Cardiac muscle cell (in vitro differentiated cells and primary cell): Measurements from ENCODE around the gene TK2. TPM values are rescaled to one million over a fixed set of nuclear protein-coding genes. Genes with fewer than 3 reads are reported as not detected.

Experiments used
- DNase-seq, 2 donors: peaks; one replicate each; pipeline versions ENCODE4 v3.0.0 to v3.0.0-alpha.2; 2010 to 2017; ENCODE audit warnings: low read depth in 1 of 2, low spot score in 1 of 2
- H3K27ac ChIP-seq: fragments of 200-600 bp; sonication (generic); 2 replicates; pipeline ENCODE4 v1.5.1; 2016
- H3K27me3 ChIP-seq: fragments of 200-600 bp; sonication (generic); 2 replicates; pipeline ENCODE4 v1.6.0; 2016; ENCODE audit warnings: control low read depth
- H3K36me3 ChIP-seq: fragments of 200-600 bp; sonication (generic); 2 replicates; pipeline ENCODE4 v1.5.1; 2016; ENCODE audit warnings: control low read depth
- H3K4me1 ChIP-seq: fragments of 200-600 bp; sonication (generic); 2 replicates; pipeline ENCODE4 v1.8.1; 2017; ENCODE audit warnings: low read depth, mild to moderate bottlenecking, mixed run types
- H3K4me3 ChIP-seq: fragments of 200-600 bp; sonication (generic); 2 replicates; pipeline ENCODE4 v1.5.1; 2016; ENCODE audit warnings: mild to moderate bottlenecking
- H3K9me3 ChIP-seq: fragments of 200-600 bp; sonication (generic); 2 replicates; pipeline ENCODE4 v1.5.1; 2017; ENCODE audit warnings: low read depth, mild to moderate bottlenecking, control low read depth
- CTCF ChIP-seq: IDR thresholded peaks from 2 replicates; pipeline ENCODE4 v1.5.1; 2012; ENCODE audit warnings: low read depth, mild to moderate bottlenecking, low read length
- polyA plus RNA-seq: library from polyadenylated mRNA; unstranded; fragments of >200 nt; fragmentation: Nextera tagmentation; extraction: Ambion mirVana; gene quantifications from 2 replicates; pipeline ENCODE4 v1.2.1, GENCODE V29; 2016
- total RNA-seq: library from RNA; depleted of rRNA; stranded (reverse); fragments of >200 nt; gene quantifications from 2 replicates; pipeline ENCODE4 v1.2.3, GENCODE V29; 2016

The TK2 gene
- total and polyA plus RNA-seq, 2 experiments from 2014 or later: 19.8 to 20.9 TPM

DNA sequence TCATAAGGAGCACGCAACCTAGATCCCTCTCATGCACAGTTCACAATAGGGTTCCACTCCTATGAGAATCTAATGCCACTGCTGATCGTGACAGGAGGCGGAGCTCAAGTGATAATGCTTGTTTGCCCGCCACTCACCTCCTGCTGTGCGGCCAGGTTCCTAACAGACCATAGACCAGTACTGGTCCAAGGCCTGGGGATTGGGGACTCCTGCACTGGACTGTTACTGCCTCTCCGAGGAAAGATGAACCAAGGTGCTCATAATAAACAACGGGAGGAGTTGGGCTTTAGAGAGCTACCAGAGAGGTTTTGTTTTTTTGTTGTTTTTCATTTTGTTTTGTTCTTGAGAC lies 58.2 kb downstream of the TK2 start:
- no peak overlapping the region for H3K4me3 ChIP-seq
- H3K4me1 ChIP-seq: no peaks in the 10 kb centered on the region
- TF ChIP-seq CTCF: no peak
- no peaks in the 10 kb centered on the region for H3K36me3 ChIP-seq
- DNase-seq: no peak
- no peaks in the 10 kb centered on the region for H3K9me3 ChIP-seq
- no peak overlapping the region for H3K27ac ChIP-seq
- no peaks in the 10 kb centered on the region for H3K27me3 ChIP-seq

- no peak overlapping the region for H3K27ac ChIP-seq
- H3K36me3 ChIP-seq: no peaks in the 10 kb centered on the region
- DNase-seq: no peak
- no peaks in the 10 kb centered on the region for H3K9me3 ChIP-seq
- H3K4me1 ChIP-seq: no peaks in the 10 kb centered on the region
- no peaks in the 10 kb centered on the region for H3K27me3 ChIP-seq
- no peak overlapping the region for H3K4me3 ChIP-seq
- no peak for TF ChIP-seq CTCF
Observed at GRCh38 chr16:66490774-66491715, 58.9 kb downstream of the TK2 start.

DNA sequence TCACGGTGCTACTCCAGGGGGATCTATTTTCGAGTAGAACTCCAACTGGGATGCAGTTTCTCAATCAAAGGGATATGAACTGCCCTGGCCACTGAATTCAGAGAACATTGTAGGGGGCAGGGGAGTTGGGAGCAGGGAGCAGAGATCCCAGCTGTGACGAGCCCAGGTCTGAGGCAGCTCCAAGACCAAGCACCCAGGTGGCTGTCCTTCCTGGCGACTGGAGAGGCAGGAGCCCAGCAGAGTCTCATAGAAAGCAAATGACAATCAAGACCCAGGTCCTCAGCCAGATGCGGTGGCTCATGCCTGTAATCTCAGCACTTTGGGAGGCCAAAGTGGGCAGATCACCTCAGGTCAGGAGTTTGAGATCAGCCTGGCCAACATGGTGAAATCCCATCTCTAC lies 60.1 kb downstream of the TK2 start:
- Histone ChIP-seq H3K27ac (no peak overlapping the region), H3K9me3 (no peaks in the 10 kb centered on the region), H3K36me3 (no peaks in the 10 kb centered on the region), H3K27me3 (no peaks in the 10 kb centered on the region), H3K4me1 (no peaks in the 10 kb centered on the region), H3K4me3 (no peak overlapping the region)
- DNase-seq: no peak
- TF ChIP-seq CTCF: no peak

- no peak for DNase-seq
- H3K4me3 ChIP-seq: no peak overlapping the region
- TF ChIP-seq CTCF: no peak
- H3K36me3 ChIP-seq: no peaks in the 10 kb centered on the region
- H3K27ac ChIP-seq: no peak overlapping the region
- no peaks in the 10 kb centered on the region for H3K4me1 ChIP-seq
- no peaks in the 10 kb centered on the region for H3K9me3 ChIP-seq
- H3K27me3 ChIP-seq: no peaks in the 10 kb centered on the region
Observed at GRCh38 chr16:66489385-66489784, 60.5 kb downstream of the TK2 start.

DNA sequence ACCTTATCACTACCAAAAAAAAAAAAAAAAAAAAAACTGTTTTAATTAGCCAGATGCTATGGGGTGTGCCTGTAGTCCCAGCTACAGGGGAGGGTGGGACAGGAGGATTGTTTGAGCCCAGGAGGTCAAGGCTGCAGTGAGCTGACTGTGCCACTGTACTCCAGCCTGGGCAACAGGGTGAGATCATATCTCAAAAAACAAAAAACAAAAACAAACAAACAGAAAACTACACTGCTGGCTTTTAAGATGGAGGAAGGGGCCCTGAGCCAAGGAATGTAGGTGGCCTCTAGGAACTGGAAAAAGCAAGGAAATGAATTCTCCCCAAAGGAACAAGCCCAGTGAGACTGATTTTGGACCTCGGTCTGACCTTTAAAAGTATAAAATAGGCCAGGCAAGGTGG lies 61.4 kb downstream of the TK2 start:
- no peak for DNase-seq
- H3K36me3 ChIP-seq: no peaks in the 10 kb centered on the region
- no peaks in the 10 kb centered on the region for H3K9me3 ChIP-seq
- H3K27me3 ChIP-seq: no peaks in the 10 kb centered on the region
- H3K27ac ChIP-seq: no peak overlapping the region
- H3K4me1 ChIP-seq: no peaks in the 10 kb centered on the region
- no peak for TF ChIP-seq CTCF
- no peak overlapping the region for H3K4me3 ChIP-seq
